ENCODE measurements around the gene AGPAT3. TPM values are rescaled to one million over a fixed set of nuclear protein-coding genes. Genes with fewer than 3 reads are reported as not detected.

Gene AGPAT3
- total and polyA plus RNA-seq, 10 of the 15 experiments (the other 5 are each of a cell fraction or from before 2014, with no cell fraction given): 1.2 to 110 (median 30.8) TPM

DNA sequence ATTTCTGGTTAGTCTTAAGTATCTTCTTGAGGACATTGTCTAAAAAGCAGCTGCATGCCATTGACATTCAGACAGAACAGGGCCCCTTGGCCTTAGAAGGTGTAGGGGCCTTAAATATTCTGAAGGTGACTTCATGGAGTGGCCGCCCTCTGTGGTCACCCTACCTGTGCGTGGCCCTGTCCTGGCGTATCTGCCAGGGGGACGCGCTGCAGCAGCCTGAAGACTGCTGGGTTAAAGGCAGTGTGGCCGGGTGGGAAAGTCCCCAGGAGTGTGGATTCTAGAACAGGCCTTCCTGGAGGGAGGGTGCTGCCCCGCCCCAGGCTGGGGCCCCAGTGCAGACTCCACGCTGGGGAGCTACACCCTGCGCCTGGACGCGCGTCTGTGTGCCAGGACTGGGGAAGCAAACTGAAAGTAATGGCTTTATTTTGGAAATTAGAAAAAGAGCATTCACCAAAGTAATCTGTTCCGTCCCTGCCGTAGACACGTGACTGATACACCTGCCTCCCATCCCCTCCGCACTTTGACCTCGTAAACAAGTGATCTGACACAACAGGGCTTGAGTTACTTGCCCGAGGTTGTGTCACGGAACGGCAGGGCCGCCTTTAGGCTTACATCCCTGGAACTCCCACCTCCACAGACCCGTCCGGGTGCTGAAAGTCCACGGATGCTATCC lies 1.8 kb downstream of the AGPAT3 start (continued):
- TF ChIP-seq, protein P1, sequence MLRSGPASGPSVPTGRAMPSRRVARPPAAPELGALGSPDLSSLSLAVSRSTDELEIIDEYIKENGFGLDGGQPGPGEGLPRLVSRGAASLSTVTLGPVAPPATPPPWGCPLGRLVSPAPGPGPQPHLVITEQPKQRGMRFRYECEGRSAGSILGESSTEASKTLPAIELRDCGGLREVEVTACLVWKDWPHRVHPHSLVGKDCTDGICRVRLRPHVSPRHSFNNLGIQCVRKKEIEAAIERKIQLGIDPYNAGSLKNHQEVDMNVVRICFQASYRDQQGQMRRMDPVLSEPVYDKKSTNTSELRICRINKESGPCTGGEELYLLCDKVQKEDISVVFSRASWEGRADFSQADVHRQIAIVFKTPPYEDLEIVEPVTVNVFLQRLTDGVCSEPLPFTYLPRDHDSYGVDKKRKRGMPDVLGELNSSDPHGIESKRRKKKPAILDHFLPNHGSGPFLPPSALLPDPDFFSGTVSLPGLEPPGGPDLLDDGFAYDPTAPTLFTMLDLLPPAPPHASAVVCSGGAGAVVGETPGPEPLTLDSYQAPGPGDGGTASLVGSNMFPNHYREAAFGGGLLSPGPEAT (IDR thresholded peaks at IDR 0.05; ENCODE audit: low read depth): peak; percentile 59
- TF ChIP-seq, protein P2, sequence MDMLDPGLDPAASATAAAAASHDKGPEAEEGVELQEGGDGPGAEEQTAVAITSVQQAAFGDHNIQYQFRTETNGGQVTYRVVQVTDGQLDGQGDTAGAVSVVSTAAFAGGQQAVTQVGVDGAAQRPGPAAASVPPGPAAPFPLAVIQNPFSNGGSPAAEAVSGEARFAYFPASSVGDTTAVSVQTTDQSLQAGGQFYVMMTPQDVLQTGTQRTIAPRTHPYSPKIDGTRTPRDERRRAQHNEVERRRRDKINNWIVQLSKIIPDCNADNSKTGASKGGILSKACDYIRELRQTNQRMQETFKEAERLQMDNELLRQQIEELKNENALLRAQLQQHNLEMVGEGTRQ (IDR thresholded peaks at IDR 0.05; ENCODE audit: borderline replicate concordance, low read depth, low read length): no peak; the same call in 1 of the 2 replicates
- TF ChIP-seq TAF1 (IDR thresholded peaks at IDR 0.05; ENCODE audit: borderline replicate concordance, low read depth, low read length) (0 out of 2 replicates have a peak, but pooled peaks have one; percentile 49), HDAC2 (IDR thresholded peaks at IDR 0.05) (no peak), BACH1 (IDR thresholded peaks at IDR 0.05; ENCODE audit: borderline replicate concordance) (peak; percentile 49; the same call in 1 of the 2 replicates), SIN3A (IDR thresholded peaks at IDR 0.05; ENCODE audit: low read depth, low read length) (peak; percentile 78; the same call in 1 of the 2 replicates), NFXL1 (IDR thresholded peaks at IDR 0.05; ENCODE audit: borderline replicate concordance) (no peak), FOXK2 (IDR thresholded peaks at IDR 0.05) (no peak), CHD1 (IDR thresholded peaks at IDR 0.05; ENCODE audit: low read depth, low read length) (no peak), CEBPB (IDR thresholded peaks at IDR 0.05; ENCODE audit: borderline replicate concordance in 1 of 2, low read depth in 2 of 2, low read length in 2 of 2) (no peak), NBN (IDR thresholded peaks at IDR 0.05) (0 out of 2 replicates have a peak, but pooled peaks have one; percentile 21), KAT2A (conservative IDR thresholded peaks at IDR 0.05; ENCODE audit: control insufficient read depth, low read depth, low read length) (no peak), MXI1 (IDR thresholded peaks at IDR 0.05; ENCODE audit: low read depth, low read length) (no peak), SUZ12 (IDR thresholded peaks at IDR 0.05; ENCODE audit: unreplicated experiment) (no peak), TCF7 (IDR thresholded peaks at IDR 0.05; ENCODE audit: borderline replicate concordance) (no peak)
- TF ChIP-seq, protein P3, sequence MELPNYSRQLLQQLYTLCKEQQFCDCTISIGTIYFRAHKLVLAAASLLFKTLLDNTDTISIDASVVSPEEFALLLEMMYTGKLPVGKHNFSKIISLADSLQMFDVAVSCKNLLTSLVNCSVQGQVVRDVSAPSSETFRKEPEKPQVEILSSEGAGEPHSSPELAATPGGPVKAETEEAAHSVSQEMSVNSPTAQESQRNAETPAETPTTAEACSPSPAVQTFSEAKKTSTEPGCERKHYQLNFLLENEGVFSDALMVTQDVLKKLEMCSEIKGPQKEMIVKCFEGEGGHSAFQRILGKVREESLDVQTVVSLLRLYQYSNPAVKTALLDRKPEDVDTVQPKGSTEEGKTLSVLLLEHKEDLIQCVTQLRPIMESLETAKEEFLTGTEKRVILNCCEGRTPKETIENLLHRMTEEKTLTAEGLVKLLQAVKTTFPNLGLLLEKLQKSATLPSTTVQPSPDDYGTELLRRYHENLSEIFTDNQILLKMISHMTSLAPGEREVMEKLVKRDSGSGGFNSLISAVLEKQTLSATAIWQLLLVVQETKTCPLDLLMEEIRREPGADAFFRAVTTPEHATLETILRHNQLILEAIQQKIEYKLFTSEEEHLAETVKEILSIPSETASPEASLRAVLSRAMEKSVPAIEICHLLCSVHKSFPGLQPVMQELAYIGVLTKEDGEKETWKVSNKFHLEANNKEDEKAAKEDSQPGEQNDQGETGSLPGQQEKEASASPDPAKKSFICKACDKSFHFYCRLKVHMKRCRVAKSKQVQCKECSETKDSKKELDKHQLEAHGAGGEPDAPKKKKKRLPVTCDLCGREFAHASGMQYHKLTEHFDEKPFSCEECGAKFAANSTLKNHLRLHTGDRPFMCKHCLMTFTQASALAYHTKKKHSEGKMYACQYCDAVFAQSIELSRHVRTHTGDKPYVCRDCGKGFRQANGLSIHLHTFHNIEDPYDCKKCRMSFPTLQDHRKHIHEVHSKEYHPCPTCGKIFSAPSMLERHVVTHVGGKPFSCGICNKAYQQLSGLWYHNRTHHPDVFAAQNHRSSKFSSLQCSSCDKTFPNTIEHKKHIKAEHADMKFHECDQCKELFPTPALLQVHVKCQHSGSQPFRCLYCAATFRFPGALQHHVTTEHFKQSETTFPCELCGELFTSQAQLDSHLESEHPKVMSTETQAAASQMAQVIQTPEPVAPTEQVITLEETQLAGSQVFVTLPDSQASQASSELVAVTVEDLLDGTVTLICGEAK (IDR thresholded peaks at IDR 0.05; ENCODE audit: borderline replicate concordance): no peak
- TF ChIP-seq, protein P4, sequence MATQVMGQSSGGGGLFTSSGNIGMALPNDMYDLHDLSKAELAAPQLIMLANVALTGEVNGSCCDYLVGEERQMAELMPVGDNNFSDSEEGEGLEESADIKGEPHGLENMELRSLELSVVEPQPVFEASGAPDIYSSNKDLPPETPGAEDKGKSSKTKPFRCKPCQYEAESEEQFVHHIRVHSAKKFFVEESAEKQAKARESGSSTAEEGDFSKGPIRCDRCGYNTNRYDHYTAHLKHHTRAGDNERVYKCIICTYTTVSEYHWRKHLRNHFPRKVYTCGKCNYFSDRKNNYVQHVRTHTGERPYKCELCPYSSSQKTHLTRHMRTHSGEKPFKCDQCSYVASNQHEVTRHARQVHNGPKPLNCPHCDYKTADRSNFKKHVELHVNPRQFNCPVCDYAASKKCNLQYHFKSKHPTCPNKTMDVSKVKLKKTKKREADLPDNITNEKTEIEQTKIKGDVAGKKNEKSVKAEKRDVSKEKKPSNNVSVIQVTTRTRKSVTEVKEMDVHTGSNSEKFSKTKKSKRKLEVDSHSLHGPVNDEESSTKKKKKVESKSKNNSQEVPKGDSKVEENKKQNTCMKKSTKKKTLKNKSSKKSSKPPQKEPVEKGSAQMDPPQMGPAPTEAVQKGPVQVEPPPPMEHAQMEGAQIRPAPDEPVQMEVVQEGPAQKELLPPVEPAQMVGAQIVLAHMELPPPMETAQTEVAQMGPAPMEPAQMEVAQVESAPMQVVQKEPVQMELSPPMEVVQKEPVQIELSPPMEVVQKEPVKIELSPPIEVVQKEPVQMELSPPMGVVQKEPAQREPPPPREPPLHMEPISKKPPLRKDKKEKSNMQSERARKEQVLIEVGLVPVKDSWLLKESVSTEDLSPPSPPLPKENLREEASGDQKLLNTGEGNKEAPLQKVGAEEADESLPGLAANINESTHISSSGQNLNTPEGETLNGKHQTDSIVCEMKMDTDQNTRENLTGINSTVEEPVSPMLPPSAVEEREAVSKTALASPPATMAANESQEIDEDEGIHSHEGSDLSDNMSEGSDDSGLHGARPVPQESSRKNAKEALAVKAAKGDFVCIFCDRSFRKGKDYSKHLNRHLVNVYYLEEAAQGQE (IDR thresholded peaks at IDR 0.05; ENCODE audit: low read depth, low read length): no peak
- TF ChIP-seq, protein P5, sequence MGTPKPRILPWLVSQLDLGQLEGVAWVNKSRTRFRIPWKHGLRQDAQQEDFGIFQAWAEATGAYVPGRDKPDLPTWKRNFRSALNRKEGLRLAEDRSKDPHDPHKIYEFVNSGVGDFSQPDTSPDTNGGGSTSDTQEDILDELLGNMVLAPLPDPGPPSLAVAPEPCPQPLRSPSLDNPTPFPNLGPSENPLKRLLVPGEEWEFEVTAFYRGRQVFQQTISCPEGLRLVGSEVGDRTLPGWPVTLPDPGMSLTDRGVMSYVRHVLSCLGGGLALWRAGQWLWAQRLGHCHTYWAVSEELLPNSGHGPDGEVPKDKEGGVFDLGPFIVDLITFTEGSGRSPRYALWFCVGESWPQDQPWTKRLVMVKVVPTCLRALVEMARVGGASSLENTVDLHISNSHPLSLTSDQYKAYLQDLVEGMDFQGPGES (IDR thresholded peaks at IDR 0.05): no peak
